Adipocyte (in vitro differentiated cells): ENCODE measurements around the gene CCL8.

Experiments
- DNase-seq: peaks from one replicate; pipeline ENCODE4 v3.0.0-alpha.2; 2015; ENCODE audit warnings: low read depth
- H3K27me3 ChIP-seq: replicated peaks from 2 replicates; pipeline ENCODE4 v1.7.0; 2013; ENCODE audit warnings: mild to moderate bottlenecking, low read length, moderate library complexity; ENCODE audit not compliant: control insufficient read depth, insufficient read depth
- H3K36me3 ChIP-seq: 2 replicates; pipeline ENCODE4 v1.7.0; 2013; ENCODE audit warnings: low read length, mild to moderate bottlenecking, moderate library complexity; ENCODE audit not compliant: control insufficient read depth, insufficient read depth, severe bottlenecking
- H3K4me1 ChIP-seq: 2 replicates; pipeline ENCODE4 v1.7.0; 2013; ENCODE audit warnings: mild to moderate bottlenecking, low read length, moderate library complexity; ENCODE audit not compliant: control insufficient read depth, insufficient read depth
- H3K4me3 ChIP-seq: 2 replicates; pipeline ENCODE4 v1.7.0; 2013; ENCODE audit warnings: mild to moderate bottlenecking, low read length, moderate library complexity
- H3K9ac ChIP-seq: 2 replicates; pipeline ENCODE4 v1.7.0; 2013; ENCODE audit warnings: mild to moderate bottlenecking, low read length, moderate library complexity
- H3K9me3 ChIP-seq: 2 replicates; pipeline ENCODE4 v1.7.0; 2013; ENCODE audit warnings: mild to moderate bottlenecking, low read length, moderate library complexity; ENCODE audit not compliant: control insufficient read depth

CCL8 gene

GRCh38 chr17:34356194-34356593 lies 37.0 kb downstream of the CCL8 start, which contains the start of gene CCL13:
Gene CCL13, plus strand, starts transcription at chr17:34356480. Its CDS starts 47 bp downstream, at chr17:34356527.
- Histone ChIP-seq H3K9ac (no peak within 1 kb of the TSS), H3K27me3 (no peaks in the 10 kb centered on the region), H3K9me3 (no peaks in the 10 kb centered on the region), H3K4me3 (no peak within 1 kb of the TSS), H3K36me3 (no peaks in the 10 kb centered on the region), H3K4me1 (peaks cover 22% of the 10 kb centered on the region)
- no peak for DNase-seq

- no peak for DNase-seq
- Histone ChIP-seq H3K4me1 (peaks cover 22% of the 10 kb centered on the region), H3K27me3 (peaks cover 7% of the 10 kb centered on the region), H3K9ac (no peak overlapping the region), H3K4me3 (no peak overlapping the region), H3K36me3 (no peaks in the 10 kb centered on the region), H3K9me3 (no peaks in the 10 kb centered on the region)
These were observed 38.2 kb downstream of the CCL8 start for GRCh38 chr17:34357398-34357797.

DNA sequence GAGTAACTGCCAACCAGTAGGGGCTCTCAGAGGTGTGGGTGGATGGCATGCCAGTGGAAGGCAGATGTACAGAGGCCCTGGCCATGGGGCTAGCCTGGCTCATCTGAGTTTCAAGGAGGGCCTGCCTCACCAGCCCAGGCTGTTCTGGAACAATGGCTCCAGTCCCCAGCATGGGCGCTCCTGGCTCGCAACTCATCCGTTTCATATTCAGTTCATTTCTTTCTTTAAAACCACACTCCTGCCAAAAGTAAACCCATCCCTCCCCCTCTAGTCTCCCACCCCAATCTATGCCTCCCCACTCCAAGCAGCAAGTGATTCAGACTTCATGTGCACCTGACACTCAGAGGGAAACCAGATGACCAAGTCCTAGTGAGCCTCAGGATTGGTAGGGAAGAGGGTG lies 39.4 kb downstream of the CCL8 start:
- H3K9ac ChIP-seq = no peak overlapping the region
- H3K4me3 ChIP-seq = no peak overlapping the region
- peaks cover 22% of the 10 kb centered on the region for H3K4me1 ChIP-seq
- H3K36me3 ChIP-seq = no peaks in the 10 kb centered on the region
- peaks cover 19% of the 10 kb centered on the region for H3K27me3 ChIP-seq
- H3K9me3 ChIP-seq = no peaks in the 10 kb centered on the region
- no peak for DNase-seq

DNA sequence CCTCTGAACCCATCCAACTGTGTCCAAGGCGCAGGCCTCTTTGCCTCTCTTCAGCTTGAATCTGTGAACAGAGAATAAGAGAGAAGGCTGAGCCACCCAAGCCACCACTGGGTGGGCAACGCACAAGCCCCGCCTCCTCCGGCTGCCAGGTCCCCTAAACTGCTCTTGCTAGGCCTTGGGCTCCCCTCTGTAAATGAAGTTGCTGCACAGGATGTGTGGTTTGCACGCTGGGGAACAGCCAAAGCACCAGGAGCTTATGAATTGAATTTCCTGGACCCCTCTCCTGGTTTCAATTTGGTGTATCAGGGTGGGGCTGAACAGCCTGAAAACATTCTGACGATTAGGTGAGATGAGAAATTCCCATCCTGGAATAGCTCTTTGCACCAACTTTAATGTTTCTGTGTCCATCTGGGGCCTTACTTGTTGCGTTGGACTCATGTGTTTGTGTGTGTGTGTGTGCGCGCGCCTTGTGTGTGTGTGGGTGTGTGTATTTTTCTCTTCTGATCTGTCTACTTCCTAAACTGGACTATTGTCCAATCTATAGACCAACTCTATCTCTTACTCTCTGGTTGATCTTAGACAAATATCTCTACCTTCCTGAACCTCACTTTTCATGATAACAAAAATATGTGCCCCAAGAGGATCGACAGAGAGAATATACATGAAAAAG lies 41.5 kb downstream of the CCL8 start:
- Histone ChIP-seq H3K27me3 (peaks cover 36% of the 10 kb centered on the region), H3K36me3 (no peaks in the 10 kb centered on the region), H3K9me3 (no peaks in the 10 kb centered on the region), H3K9ac (no peak overlapping the region), H3K4me1 (peaks cover 7% of the 10 kb centered on the region), H3K4me3 (no peak overlapping the region)
- no peak for DNase-seq

GRCh38 chr17:34361478-34362061 lies 42.3 kb downstream of the CCL8 start:
- DNase-seq = peak; percentile 95
- no peaks in the 10 kb centered on the region for H3K36me3 ChIP-seq
- no peak overlapping the region for H3K4me3 ChIP-seq
- H3K27me3 ChIP-seq = peaks cover 41% of the 10 kb centered on the region
- no peaks in the 10 kb centered on the region for H3K4me1 ChIP-seq
- H3K9ac ChIP-seq = no peak overlapping the region
- no peaks in the 10 kb centered on the region for H3K9me3 ChIP-seq

DNA sequence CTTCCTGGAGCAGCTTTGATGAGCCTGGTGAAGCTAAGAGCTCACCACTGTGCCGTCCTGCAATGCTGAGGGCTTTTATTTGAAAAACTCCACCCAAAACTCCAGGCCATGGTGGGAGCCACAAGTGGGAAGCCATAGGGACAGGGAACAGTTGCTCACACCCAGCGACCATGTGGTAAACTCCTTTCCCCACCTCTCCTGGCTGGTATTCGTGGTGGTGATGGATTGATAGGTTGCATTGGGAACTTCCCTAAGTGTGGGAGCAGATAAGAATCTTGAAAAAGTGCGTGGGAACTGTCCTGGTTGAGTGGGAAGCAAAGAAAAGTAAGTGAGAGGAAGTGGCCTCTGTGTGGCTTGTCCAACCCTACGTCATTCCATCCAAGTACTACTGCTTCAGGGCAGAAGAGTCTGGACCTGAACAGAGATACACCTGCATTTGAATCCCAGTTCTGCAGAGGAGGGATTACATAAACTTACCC lies 44.0 kb downstream of the CCL8 start, which contains the start of gene CCL1:
Gene CCL1 (minus strand): TSS at position 51 of the 479 bp plus-strand sequence. CDS start 72 bp downstream, outside the sequence.
- Histone ChIP-seq H3K9me3 (no peaks in the 10 kb centered on the region), H3K9ac (no peak within 1 kb of the TSS), H3K36me3 (no peaks in the 10 kb centered on the region), H3K4me1 (peaks cover 3% of the 10 kb centered on the region), H3K4me3 (no peak within 1 kb of the TSS), H3K27me3 (peaks cover 50% of the 10 kb centered on the region)
- DNase-seq = no peak

DNA sequence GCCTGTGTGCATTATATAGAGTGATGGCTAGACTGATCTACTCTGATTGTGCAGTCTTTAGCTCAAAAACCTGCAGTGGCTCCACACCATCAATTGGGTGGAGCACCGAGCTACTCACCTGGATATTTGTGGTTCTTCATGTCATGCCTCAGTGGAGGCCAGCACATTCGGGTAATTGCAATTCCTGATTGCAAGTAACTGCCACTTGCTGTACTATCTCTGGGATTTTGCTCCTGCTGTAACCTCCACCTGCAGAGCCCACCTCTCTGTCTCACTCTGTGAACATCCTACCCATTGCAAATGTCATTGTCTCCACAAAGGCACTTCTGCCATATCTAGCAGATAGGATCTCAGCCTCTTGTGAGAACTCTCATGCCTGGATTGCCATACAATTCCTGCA lies 45.5 kb downstream of the CCL8 start:
- DNase-seq = no peak
- H3K9me3 ChIP-seq = no peaks in the 10 kb centered on the region
- no peak overlapping the region for H3K9ac ChIP-seq
- H3K4me1 ChIP-seq = peaks cover 16% of the 10 kb centered on the region
- H3K4me3 ChIP-seq = no peak overlapping the region
- peaks cover 50% of the 10 kb centered on the region for H3K27me3 ChIP-seq
- no peaks in the 10 kb centered on the region for H3K36me3 ChIP-seq

GRCh38 chr17:34365340-34365739 lies 46.1 kb downstream of the CCL8 start:
- Histone ChIP-seq H3K9ac (no peak overlapping the region), H3K27me3 (peaks cover 50% of the 10 kb centered on the region), H3K4me1 (peaks cover 16% of the 10 kb centered on the region), H3K9me3 (no peaks in the 10 kb centered on the region), H3K36me3 (no peaks in the 10 kb centered on the region), H3K4me3 (no peak overlapping the region)
- no peak for DNase-seq

DNA sequence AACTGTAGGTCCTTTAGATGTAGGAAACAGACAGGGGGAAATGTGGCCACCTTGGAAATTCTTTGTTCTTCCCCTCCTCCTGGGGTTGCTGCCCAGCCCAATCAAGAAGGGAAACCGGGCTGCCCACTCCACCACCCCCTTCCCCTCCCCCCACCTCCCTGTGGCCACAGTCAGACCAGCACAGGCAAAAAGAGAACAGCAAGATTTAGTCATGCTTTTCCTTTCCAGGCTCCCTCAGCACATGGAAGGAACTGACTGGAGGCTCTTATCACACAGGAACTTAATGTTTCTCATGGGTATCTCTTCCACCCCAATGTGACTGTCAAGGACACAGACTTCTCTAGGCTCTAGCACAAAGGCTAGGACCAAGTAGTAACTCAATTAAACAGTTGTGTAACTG lies 46.8 kb downstream of the CCL8 start:
- Histone ChIP-seq H3K36me3 (no peaks in the 10 kb centered on the region), H3K4me3 (no peak overlapping the region), H3K27me3 (peaks cover 50% of the 10 kb centered on the region), H3K9ac (no peak overlapping the region), H3K4me1 (peaks cover 16% of the 10 kb centered on the region), H3K9me3 (no peaks in the 10 kb centered on the region)
- no peak for DNase-seq

- H3K27me3 ChIP-seq = peaks cover 53% of the 10 kb centered on the region
- no peak overlapping the region for H3K4me3 ChIP-seq
- no peaks in the 10 kb centered on the region for H3K36me3 ChIP-seq
- no peak overlapping the region for H3K9ac ChIP-seq
- DNase-seq = no peak
- H3K9me3 ChIP-seq = no peaks in the 10 kb centered on the region
- H3K4me1 ChIP-seq = peaks cover 16% of the 10 kb centered on the region
These were observed 47.4 kb downstream of the CCL8 start for GRCh38 chr17:34366529-34367107.

- no peaks in the 10 kb centered on the region for H3K9me3 ChIP-seq
- DNase-seq = no peak
These were observed 48.4 kb downstream of the CCL8 start for GRCh38 chr17:34367486-34368195.

More at GRCh38 chr17:34367486-34368195, 48.4 kb downstream of the CCL8 start:
- Histone ChIP-seq H3K4me1 (peaks cover 16% of the 10 kb centered on the region), H3K9ac (no peak overlapping the region), H3K36me3 (no peaks in the 10 kb centered on the region), H3K27me3 (peaks cover 49% of the 10 kb centered on the region), H3K4me3 (no peak overlapping the region)
